Fibroblast of lung (primary cell): ENCODE measurements around the gene TRPT1.

Experiments
- EZH2 ChIP-seq: IDR thresholded peaks from 2 replicates; pipeline ENCODE4 v1.5.1; 2012; ENCODE audit warnings: low read length, control low read depth, mild to moderate bottlenecking; ENCODE audit errors: missing control alignments
- TF ChIP-seq, protein P1 (sequence below), 2 donors: IDR thresholded peaks in 1 of 2; conservative IDR thresholded peaks in 1 of 2; 1 replicate in 1 of 2; 2 replicates in 1 of 2; pipeline ENCODE4 v1.5.1; 2011 to 2012; ENCODE audit warnings: low read length in 2 of 2, control low read depth in 1 of 2, inconsistent platforms in 1 of 2, low read depth in 1 of 2, mild to moderate bottlenecking in 1 of 2

DNA sequence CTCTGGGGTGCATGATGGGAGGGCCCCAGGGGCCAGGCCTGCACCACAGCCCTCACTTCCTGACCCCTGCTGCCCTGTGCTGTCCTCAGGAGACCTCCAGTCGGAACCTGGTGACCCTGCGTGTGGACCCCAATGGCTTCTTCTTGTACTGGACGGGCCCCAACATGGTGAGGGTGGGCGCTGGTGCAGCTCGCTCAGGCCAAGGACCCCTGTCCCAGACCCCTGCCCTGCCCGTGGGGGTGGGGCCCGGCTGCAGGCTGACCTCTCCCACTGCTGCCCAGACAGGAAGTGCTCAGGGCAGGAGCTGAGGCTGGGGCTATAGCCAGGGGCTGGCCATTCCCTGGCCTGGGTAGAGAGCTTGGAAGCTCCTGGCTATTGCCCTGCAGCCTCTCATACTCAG, 28.3 kb upstream of the TRPT1 start:
- no peak for TF ChIP-seq EZH2
- TF ChIP-seq, protein P1, sequence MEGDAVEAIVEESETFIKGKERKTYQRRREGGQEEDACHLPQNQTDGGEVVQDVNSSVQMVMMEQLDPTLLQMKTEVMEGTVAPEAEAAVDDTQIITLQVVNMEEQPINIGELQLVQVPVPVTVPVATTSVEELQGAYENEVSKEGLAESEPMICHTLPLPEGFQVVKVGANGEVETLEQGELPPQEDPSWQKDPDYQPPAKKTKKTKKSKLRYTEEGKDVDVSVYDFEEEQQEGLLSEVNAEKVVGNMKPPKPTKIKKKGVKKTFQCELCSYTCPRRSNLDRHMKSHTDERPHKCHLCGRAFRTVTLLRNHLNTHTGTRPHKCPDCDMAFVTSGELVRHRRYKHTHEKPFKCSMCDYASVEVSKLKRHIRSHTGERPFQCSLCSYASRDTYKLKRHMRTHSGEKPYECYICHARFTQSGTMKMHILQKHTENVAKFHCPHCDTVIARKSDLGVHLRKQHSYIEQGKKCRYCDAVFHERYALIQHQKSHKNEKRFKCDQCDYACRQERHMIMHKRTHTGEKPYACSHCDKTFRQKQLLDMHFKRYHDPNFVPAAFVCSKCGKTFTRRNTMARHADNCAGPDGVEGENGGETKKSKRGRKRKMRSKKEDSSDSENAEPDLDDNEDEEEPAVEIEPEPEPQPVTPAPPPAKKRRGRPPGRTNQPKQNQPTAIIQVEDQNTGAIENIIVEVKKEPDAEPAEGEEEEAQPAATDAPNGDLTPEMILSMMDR (conservative IDR thresholded peaks at IDR 0.05 in 1 of 2, IDR thresholded peaks at IDR 0.05 in 1 of 2; ENCODE audit: low read depth in 1 of 2, low read length in 2 of 2), result no peak
